DOHH2 (cell line): Measurements from ENCODE around the gene MPC2.
"Not testable (repeated sequence)": the region's sequence is repeated elsewhere in the genome, so short reads cannot be mapped to it uniquely, and the experiment has no call there.

ENCODE experiments used
- H3F3A ChIP-seq: fragments of 200-600 bp; sonication (generic), shearing (Covaris generic); 2 replicates; pipeline ENCODE4 v1.6.0; 2016; ENCODE audit warnings: antibody characterized with exemption, mild to moderate bottlenecking; ENCODE audit not compliant: control insufficient read depth, insufficient read depth
- H3K27ac ChIP-seq: fragments of 200-600 bp; sonication (generic); 2 replicates; pipeline ENCODE4 v1.5.1; 2014; ENCODE audit warnings: low read depth, mild to moderate bottlenecking, low read length, moderate library complexity
- H3K27me3 ChIP-seq: fragments of 200-600 bp; sonication (generic); 2 replicates; pipeline ENCODE4 v1.6.1; 2014; ENCODE audit warnings: mild to moderate bottlenecking, low read length, mixed read lengths; ENCODE audit not compliant: control insufficient read depth
- H3K36me3 ChIP-seq: fragments of 200-600 bp; sonication (generic); 2 replicates; pipeline ENCODE4 v1.6.1; 2014; ENCODE audit warnings: mild to moderate bottlenecking, low read length, moderate library complexity, mixed read lengths; ENCODE audit not compliant: control insufficient read depth
- H3K4me1 ChIP-seq: fragments of 200-600 bp; sonication (generic); 2 replicates; pipeline ENCODE4 v1.6.1; 2014; ENCODE audit warnings: mild to moderate bottlenecking, low read length, mixed read lengths; ENCODE audit not compliant: control insufficient read depth
- H3K4me2 ChIP-seq: fragments of 200-600 bp; sonication (generic); 2 replicates; pipeline ENCODE4 v1.6.0; 2014; ENCODE audit warnings: mild to moderate bottlenecking, low read length, moderate library complexity
- H3K4me3 ChIP-seq: fragments of 200-600 bp; sonication (generic); 2 replicates; pipeline ENCODE4 v1.5.1; 2014; ENCODE audit warnings: mild to moderate bottlenecking, low read length, mixed read lengths
- H3K79me2 ChIP-seq: fragments of 200-600 bp; sonication (generic); 2 replicates; pipeline ENCODE4 v1.6.1; 2014; ENCODE audit warnings: mild to moderate bottlenecking, low read length, mixed read lengths; ENCODE audit not compliant: control insufficient read depth
- H3K9me2 ChIP-seq: fragments of 200-600 bp; sonication (generic); replicated peaks from 2 replicates; pipeline ENCODE4 v1.6.1; 2014; ENCODE audit warnings: mild to moderate bottlenecking, low read length, mixed read lengths; ENCODE audit not compliant: control insufficient read depth
- H3K9me3 ChIP-seq: fragments of 200-600 bp; sonication (generic); 2 replicates; pipeline ENCODE4 v1.6.1; 2014; ENCODE audit warnings: antibody characterized with exemption, low read length, mixed read lengths; ENCODE audit not compliant: control insufficient read depth, insufficient read depth
- H4K20me1 ChIP-seq: fragments of 200-600 bp; sonication (generic); 2 replicates; pipeline ENCODE4 v1.6.0; 2014; ENCODE audit warnings: low read depth, mild to moderate bottlenecking, antibody characterized with exemption, low read length, moderate library complexity; ENCODE audit not compliant: control insufficient read depth, insufficient read depth
- CTCF ChIP-seq: fragments of 200-600 bp; sonication (generic); IDR thresholded peaks from one replicate; pipeline ENCODE4 v1.5.1; 2014; ENCODE audit warnings: antibody characterized with exemption, mild to moderate bottlenecking, low read depth, low read length; ENCODE audit not compliant: poor library complexity, severe bottlenecking
- EZH2phosphoT487 ChIP-seq: fragments of 200-600 bp; sonication (generic); IDR thresholded peaks from 2 replicates; pipeline ENCODE4 v1.6.1; 2017; ENCODE audit warnings: borderline replicate concordance, mild to moderate bottlenecking, antibody characterized with exemption, low read length, moderate library complexity, mixed read lengths

The MPC2 gene

GRCh38 chr1:167893798-167894197 is 43.1 kb downstream of the MPC2 start:
- H3K79me2 ChIP-seq, result no peaks in the 10 kb centered on the region
- no peak for TF ChIP-seq EZH2phosphoT487
- no peak for TF ChIP-seq CTCF

GRCh38 chr1:167890400-167890799 is 46.5 kb downstream of the MPC2 start:
- Histone ChIP-seq H3K79me2 (no peaks in the 10 kb centered on the region), H3K27ac (no peak overlapping the region), H3K4me1 (peaks cover 18% of the 10 kb centered on the region), H3K4me2 (no peak overlapping the region), H3K9me2 (no peaks in the 10 kb centered on the region), H3K36me3 (no peaks in the 10 kb centered on the region), H3K4me3 (no peak overlapping the region), H3K27me3 (no peaks in the 10 kb centered on the region), H3F3A (no peaks in the 10 kb centered on the region), H3K9me3 (no peaks in the 10 kb centered on the region), H4K20me1 (no peaks in the 10 kb centered on the region)
- TF ChIP-seq CTCF (no peak), EZH2phosphoT487 (no peak)

More at GRCh38 chr1:167893798-167894197, 43.1 kb downstream of the MPC2 start:
- no peak overlapping the region for H3K4me2 ChIP-seq
- H3K9me2 ChIP-seq, result no peaks in the 10 kb centered on the region
- H3K4me1 ChIP-seq, result peaks cover 18% of the 10 kb centered on the region
- no peaks in the 10 kb centered on the region for H3K36me3 ChIP-seq
- no peak overlapping the region for H3K27ac ChIP-seq
- H3F3A ChIP-seq, result no peaks in the 10 kb centered on the region
- H3K27me3 ChIP-seq, result no peaks in the 10 kb centered on the region
- no peaks in the 10 kb centered on the region for H4K20me1 ChIP-seq
- no peak overlapping the region for H3K4me3 ChIP-seq
- H3K9me3 ChIP-seq, result no peaks in the 10 kb centered on the region

GRCh38 chr1:167887187-167887586 is 49.7 kb downstream of the MPC2 start:
- H3K9me2 ChIP-seq, H3K36me3 ChIP-seq, H3F3A ChIP-seq, H3K27me3 ChIP-seq, H3K4me2 ChIP-seq, H3K9me3 ChIP-seq, H3K27ac ChIP-seq, H3K4me3 ChIP-seq, H3K4me1 ChIP-seq, H4K20me1 ChIP-seq, H3K79me2 ChIP-seq: not testable (repeated sequence)

GRCh38 chr1:167882376-167882775 is 54.5 kb downstream of the MPC2 start:
- no peak for TF ChIP-seq CTCF
- no peak for TF ChIP-seq EZH2phosphoT487
- no peaks in the 10 kb centered on the region for H3K36me3 ChIP-seq
- no peaks in the 10 kb centered on the region for H3F3A ChIP-seq
- no peaks in the 10 kb centered on the region for H3K9me3 ChIP-seq
- H3K27me3 ChIP-seq, result no peaks in the 10 kb centered on the region
- no peaks in the 10 kb centered on the region for H3K4me1 ChIP-seq
- no peak overlapping the region for H3K27ac ChIP-seq
- no peaks in the 10 kb centered on the region for H3K79me2 ChIP-seq
- H3K4me2 ChIP-seq, result no peak overlapping the region
- no peaks in the 10 kb centered on the region for H4K20me1 ChIP-seq
- no peak overlapping the region for H3K4me3 ChIP-seq
- no peaks in the 10 kb centered on the region for H3K9me2 ChIP-seq
